OCI-LY3 (cell line): ENCODE data around the gene PLIN1.
"Not testable (repeated sequence)": the region's sequence is repeated elsewhere in the genome, so short reads cannot be mapped to it uniquely, and the experiment has no call there.

ENCODE experiments used
- EZH2phosphoT487 ChIP-seq: fragments of 200-600 bp; shearing (Covaris generic); IDR thresholded peaks from 2 replicates; pipeline ENCODE4 v1.6.1; 2018; ENCODE audit warnings: antibody characterized with exemption, mixed run types, low read depth
- TF ChIP-seq, protein P1 (sequence below): fragments of 200-600, 300-600 bp; sonication (generic); IDR thresholded peaks from 2 replicates; pipeline ENCODE4 v1.5.1; 2014; ENCODE audit warnings: antibody characterized with exemption, low read length, low read depth

GRCh38 chr15:89689930-89690275 lies 10.7 kb upstream of the PLIN1 start:
- TF ChIP-seq, protein P1, sequence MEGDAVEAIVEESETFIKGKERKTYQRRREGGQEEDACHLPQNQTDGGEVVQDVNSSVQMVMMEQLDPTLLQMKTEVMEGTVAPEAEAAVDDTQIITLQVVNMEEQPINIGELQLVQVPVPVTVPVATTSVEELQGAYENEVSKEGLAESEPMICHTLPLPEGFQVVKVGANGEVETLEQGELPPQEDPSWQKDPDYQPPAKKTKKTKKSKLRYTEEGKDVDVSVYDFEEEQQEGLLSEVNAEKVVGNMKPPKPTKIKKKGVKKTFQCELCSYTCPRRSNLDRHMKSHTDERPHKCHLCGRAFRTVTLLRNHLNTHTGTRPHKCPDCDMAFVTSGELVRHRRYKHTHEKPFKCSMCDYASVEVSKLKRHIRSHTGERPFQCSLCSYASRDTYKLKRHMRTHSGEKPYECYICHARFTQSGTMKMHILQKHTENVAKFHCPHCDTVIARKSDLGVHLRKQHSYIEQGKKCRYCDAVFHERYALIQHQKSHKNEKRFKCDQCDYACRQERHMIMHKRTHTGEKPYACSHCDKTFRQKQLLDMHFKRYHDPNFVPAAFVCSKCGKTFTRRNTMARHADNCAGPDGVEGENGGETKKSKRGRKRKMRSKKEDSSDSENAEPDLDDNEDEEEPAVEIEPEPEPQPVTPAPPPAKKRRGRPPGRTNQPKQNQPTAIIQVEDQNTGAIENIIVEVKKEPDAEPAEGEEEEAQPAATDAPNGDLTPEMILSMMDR, result not testable (repeated sequence)
- TF ChIP-seq EZH2phosphoT487, result not testable (repeated sequence)
